Measurements from ENCODE around the gene TRAFD1. TPM values are rescaled to one million over a fixed set of nuclear protein-coding genes. Genes with fewer than 3 reads are reported as not detected.

Gene TRAFD1
- polyA plus RNA-seq, 3 donors from 2014 or later = 46.2 to 84.6 (median 79.5) TPM

DNA sequence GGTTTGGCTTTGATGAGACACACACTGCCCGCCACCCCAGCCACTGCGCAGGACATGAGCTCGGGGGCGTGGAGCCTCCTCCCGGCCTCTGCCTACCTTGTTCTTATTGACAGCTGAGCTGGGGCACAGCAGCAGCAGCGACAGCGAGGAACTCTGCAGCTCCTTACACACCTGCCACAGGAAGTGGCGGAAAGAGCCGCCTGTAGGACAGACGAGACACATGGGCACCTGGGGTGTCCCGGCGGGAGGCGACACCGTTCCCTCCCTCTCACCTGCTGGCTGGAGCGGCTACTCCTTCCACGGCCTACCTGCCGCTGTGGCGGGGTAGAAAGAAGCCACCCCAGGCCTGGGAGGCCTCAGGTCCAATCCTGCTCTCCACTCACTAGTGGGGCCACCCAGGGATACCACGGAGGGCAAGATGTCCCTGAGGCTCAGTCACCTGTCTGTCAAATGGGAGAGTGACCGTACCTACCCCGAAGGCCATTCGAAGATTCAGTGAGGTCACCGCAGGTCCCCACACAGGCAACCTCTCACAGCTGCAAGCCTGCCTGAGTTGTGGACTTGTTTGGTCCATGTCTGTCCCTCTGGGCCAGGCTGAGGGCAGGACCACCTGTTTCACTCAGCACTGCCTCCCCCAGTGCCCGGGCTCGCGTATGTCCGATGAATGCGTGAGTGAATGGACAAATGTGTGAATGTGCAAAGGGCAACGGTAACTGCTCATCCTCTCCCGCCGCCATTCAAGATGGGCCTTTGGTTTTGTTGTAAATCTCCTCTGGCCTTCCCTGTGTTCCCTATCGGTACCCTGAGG lies 42.6 kb downstream of the TRAFD1 start:
- H3K4me3 Mint-ChIP-seq = no peak overlapping the region
- H3K9me3 Mint-ChIP-seq = no peaks in the 10 kb centered on the region
- peaks cover 0 to 3% (median 0%) of the 10 kb centered on the region in 3 donors for H3K27me3 Mint-ChIP-seq (ENCODE audit: low read depth in 3 of 3)
- no peak for DNase-seq
- peaks cover 0 to 1% of the 10 kb centered on the region in 2 donors for H3K4me1 Mint-ChIP-seq
- peaks cover 0 to 8% (median 4%) of the 10 kb centered on the region in 3 donors for H3K36me3 Mint-ChIP-seq
- H3K27ac Mint-ChIP-seq = no peak overlapping the region

DNA sequence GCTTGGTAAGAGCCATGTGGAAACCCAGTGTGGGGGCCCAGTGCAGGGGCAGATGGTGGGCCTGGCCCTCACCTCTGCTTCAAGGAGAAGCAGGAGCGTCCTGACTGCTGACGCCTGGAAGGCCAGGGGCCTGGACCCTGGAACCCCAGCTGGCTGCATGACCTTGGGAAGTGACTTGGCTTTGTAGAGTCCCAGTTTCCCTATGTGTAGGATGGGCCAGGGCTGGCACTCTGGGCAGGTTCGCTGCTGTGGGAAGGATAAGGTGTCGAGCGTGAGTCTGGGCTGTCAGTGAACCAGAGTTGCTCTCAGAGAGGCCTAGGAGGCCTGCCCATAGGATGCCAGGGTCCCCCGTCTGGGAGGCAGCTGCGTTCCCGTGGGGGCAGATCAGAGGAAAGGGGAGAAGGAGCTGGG lies 43.2 kb downstream of the TRAFD1 start:
- H3K9me3 Mint-ChIP-seq = no peaks in the 10 kb centered on the region
- H3K4me1 Mint-ChIP-seq = peaks cover 0 to 1% of the 10 kb centered on the region in 2 donors
- no peak overlapping the region for H3K27ac Mint-ChIP-seq
- DNase-seq = no peak
- peaks cover 0 to 3% (median 0%) of the 10 kb centered on the region in 3 donors for H3K27me3 Mint-ChIP-seq (ENCODE audit: low read depth in 3 of 3)
- no peak overlapping the region for H3K4me3 Mint-ChIP-seq
- H3K36me3 Mint-ChIP-seq = peaks cover 0 to 8% (median 4%) of the 10 kb centered on the region in 3 donors

DNA sequence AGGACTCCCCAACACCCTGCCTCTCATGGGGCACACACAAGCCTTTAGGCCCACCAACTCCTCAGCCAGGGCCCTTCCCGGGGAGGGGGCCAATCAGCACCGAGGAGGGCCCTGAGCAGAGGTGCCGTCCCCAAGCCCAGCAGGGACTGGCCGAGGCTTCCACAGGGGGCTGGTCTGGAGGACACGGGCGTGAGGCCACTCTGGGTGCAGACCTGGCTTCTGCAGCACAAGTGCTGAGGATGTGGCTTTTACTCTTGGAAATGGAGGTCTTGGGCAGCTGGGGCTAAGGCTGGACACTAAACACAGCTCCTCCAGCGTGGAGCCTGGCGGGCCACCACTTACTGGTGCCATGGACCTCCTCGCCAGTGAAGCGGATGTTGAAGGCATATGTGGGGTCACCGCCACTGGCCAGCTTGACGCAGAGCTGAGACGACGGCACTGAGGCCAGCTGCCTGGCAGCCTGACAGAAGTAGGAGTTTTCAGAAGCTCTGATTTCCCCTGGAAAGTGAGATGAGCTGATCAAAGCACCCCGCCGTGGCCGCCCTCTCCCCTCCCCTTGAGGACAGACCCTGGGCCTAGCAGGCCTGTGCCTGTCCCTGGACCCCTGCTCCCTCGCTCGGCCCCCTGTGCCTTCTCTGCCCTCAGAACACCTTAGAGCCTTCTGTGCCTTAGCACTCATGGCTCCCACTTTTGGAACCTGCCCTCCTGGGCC lies 44.0 kb downstream of the TRAFD1 start:
- DNase-seq = no peak
- peaks cover 0 to 1% of the 10 kb centered on the region in 2 donors for H3K4me1 Mint-ChIP-seq
- no peaks in the 10 kb centered on the region for H3K9me3 Mint-ChIP-seq
- no peak overlapping the region for H3K4me3 Mint-ChIP-seq
- peaks cover 0 to 8% (median 4%) of the 10 kb centered on the region in 3 donors for H3K36me3 Mint-ChIP-seq
- peak overlapping the region in 1 of 6 donors; percentile 67 for H3K27ac Mint-ChIP-seq
- peaks cover 0 to 3% (median 0%) of the 10 kb centered on the region in 3 donors for H3K27me3 Mint-ChIP-seq (ENCODE audit: low read depth in 3 of 3)

DNA sequence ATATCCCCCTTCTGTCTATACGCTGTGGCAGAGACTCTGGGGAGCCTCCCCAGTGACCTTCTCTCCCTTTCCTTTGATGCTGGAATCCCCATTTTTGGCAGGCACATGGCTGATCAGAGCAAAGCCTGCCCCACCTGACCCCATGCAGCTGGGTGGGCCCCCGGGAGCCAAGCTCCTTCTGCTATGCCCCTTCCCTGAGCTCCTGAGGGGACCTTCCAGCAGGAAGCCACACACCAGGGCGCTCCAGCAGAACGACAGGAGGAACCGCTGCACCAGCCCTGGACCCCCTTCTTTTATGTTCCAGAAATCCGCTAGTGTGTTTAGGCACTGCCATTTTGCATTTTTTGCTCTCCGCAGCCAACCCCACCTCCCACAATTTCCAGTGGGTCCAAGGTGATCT lies 44.6 kb downstream of the TRAFD1 start:
- peaks cover 0 to 1% of the 10 kb centered on the region in 2 donors for H3K4me1 Mint-ChIP-seq
- H3K36me3 Mint-ChIP-seq = peaks cover 0 to 9% (median 4%) of the 10 kb centered on the region in 3 donors
- no peaks in the 10 kb centered on the region for H3K9me3 Mint-ChIP-seq
- no peak overlapping the region for H3K4me3 Mint-ChIP-seq
- peaks cover 0 to 3% (median 0%) of the 10 kb centered on the region in 3 donors for H3K27me3 Mint-ChIP-seq (ENCODE audit: low read depth in 3 of 3)
- no peak for DNase-seq
- peak overlapping the region in 4 of 6 donors; percentile 0 to 67 (median 47) for H3K27ac Mint-ChIP-seq

DNA sequence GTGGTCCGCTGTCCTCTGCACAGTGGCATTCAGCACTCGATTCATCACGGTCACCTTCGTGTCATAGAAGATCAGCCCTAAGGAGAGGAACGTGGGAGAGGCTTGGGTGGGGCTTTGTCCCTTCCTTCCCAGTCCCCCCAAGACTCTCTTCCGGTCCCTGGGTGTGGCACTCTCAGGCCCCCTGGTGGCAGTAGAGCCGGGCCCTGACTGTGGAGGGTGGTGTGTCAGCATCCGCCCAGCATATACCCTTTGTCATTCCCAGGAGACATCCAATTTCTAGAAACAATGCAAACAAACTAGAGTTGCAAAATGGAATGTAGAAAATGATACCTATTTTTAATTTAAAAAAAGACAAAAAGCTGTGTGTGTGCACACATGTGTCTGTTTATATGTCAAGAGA lies 45.0 kb downstream of the TRAFD1 start:
- Mint-ChIP-seq H3K27ac (peak overlapping the region in 3 of 6 donors; percentile 0 to 53 (median 17)), H3K4me1 (peaks cover 0 to 1% of the 10 kb centered on the region in 2 donors), H3K36me3 (peaks cover 3 to 13% (median 8%) of the 10 kb centered on the region in 3 donors), H3K4me3 (no peak overlapping the region), H3K9me3 (no peaks in the 10 kb centered on the region), H3K27me3 (ENCODE audit: low read depth in 3 of 3) (peaks cover 0 to 3% (median 0%) of the 10 kb centered on the region in 3 donors)
- DNase-seq = peak in 1 of 3 donors; percentile 3

DNA sequence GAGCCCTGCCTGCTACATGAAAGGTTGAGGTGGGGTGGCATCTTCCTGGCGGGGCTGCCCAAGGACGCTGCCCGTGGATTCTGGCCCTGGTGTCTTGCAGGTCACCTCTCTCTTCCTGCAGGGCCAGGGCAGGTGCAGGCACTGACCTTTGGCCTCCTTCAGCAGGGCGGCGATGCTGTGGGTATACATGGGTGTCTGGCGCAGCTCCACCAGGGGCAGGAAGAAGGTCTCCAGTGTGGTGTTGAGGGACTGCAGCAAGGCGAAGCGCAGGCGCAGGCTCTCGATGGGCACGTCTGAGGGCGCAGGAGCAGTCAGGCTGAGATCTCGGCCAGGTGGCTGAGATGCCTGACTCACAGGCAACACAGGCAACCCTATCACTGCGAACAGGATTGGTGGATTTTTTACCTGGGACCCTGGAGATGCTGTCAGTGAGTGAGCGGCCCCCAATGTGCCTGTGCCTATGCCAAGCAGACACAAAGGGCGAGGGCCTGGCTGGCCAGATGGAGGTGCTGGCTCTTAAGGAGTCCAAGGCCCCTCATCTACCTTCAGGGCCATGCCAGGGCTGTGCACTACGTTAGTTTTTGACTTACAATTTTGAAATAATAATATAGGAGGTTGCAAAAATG lies 45.7 kb downstream of the TRAFD1 start:
- DNase-seq = no peak
- Mint-ChIP-seq H3K9me3 (no peaks in the 10 kb centered on the region), H3K27ac (no peak overlapping the region), H3K4me1 (peaks cover 0 to 1% of the 10 kb centered on the region in 2 donors), H3K27me3 (ENCODE audit: low read depth in 3 of 3) (peaks cover 0 to 3% (median 0%) of the 10 kb centered on the region in 3 donors), H3K4me3 (no peak overlapping the region), H3K36me3 (peaks cover 4 to 20% (median 12%) of the 10 kb centered on the region in 3 donors)

DNA sequence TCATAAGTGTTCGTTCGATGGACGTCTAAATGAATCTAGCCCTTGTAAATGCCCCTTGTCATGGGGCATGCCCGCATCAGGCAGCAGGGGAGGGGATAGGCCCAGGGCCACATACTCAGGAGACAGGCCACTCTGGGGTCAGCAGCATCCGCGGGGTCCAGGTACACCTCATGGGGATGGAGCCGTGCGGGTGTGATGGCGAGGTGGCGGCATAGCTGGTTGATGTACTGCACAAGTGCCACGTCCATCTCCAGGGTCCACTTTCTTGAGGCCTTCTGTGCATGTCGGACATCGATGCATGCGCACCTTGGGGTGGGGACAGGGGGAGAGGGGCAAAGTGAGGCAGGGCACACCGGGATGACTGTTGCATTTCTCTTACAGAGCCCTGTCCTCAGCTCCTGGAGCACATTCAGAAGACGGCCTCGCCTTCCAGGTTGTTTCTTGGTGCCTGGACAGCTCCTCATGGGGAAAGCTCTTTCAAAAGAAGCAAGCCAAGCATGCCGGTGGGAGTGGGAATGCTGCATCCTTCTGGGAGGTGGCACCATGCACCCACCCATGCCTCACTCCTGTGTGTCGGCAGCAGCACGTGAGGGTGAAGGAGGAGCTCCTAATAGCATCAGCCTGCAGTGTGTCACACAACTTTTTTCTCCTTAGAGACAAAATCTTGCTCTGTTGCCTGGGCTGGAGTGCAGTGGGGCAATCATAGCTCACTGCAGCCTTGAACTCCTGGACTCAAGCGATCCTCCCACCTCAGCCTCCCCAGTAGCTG lies 47.4 kb downstream of the TRAFD1 start:
- Mint-ChIP-seq H3K27me3 (ENCODE audit: low read depth in 3 of 3) (peaks cover 0 to 2% (median 0%) of the 10 kb centered on the region in 3 donors), H3K27ac (no peak overlapping the region), H3K4me3 (no peak overlapping the region), H3K9me3 (no peaks in the 10 kb centered on the region), H3K4me1 (peaks cover 0 to 1% of the 10 kb centered on the region in 2 donors), H3K36me3 (peaks cover 9 to 25% (median 19%) of the 10 kb centered on the region in 3 donors)
- DNase-seq = no peak

DNA sequence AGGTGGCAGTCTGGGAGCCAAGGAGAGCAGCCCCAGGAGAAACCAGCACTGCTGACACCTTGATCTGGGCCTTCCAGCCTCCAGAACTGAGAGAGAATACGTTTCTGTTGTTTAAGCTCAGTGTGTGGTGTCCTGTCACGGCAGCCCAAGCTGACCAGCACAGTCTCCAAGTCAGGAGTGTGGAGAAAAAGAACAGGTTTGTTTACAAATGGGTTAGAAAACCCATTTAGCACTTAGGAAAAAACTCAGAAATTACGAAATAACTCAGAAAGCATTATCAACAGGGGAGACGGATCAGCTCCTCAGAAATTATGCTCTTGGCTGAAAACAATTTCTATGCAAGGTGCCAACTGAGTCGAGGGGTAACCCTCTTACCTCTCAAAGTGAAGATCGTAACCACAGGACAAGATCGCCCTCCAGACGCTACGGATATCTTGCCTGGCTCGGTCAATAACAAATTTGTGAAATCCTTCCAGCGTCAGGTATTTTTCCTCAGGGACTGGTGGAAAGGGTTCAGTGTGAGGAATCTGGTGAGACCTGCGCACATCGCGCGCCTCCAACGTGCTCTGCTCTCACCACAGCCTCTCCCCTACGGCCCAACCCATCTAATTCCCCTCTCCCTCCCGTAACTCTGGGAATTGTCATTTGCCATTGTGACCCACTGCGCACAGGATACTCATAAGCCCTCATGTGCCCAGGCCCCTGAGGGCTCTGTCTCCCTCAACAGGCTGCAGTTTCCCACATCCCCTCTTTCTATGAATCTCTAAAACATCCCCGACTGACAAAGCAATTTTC lies 50.2 kb downstream of the TRAFD1 start:
- peak overlapping the region in 1 of 6 donors; percentile 25 for H3K27ac Mint-ChIP-seq
- no peaks in the 10 kb centered on the region for H3K4me1 Mint-ChIP-seq
- peaks cover 9 to 23% (median 22%) of the 10 kb centered on the region in 3 donors for H3K36me3 Mint-ChIP-seq
- DNase-seq = no peak
- peaks cover 0 to 2% (median 0%) of the 10 kb centered on the region in 3 donors for H3K27me3 Mint-ChIP-seq (ENCODE audit: low read depth in 3 of 3)
- no peak overlapping the region for H3K4me3 Mint-ChIP-seq
- no peaks in the 10 kb centered on the region for H3K9me3 Mint-ChIP-seq

DNA sequence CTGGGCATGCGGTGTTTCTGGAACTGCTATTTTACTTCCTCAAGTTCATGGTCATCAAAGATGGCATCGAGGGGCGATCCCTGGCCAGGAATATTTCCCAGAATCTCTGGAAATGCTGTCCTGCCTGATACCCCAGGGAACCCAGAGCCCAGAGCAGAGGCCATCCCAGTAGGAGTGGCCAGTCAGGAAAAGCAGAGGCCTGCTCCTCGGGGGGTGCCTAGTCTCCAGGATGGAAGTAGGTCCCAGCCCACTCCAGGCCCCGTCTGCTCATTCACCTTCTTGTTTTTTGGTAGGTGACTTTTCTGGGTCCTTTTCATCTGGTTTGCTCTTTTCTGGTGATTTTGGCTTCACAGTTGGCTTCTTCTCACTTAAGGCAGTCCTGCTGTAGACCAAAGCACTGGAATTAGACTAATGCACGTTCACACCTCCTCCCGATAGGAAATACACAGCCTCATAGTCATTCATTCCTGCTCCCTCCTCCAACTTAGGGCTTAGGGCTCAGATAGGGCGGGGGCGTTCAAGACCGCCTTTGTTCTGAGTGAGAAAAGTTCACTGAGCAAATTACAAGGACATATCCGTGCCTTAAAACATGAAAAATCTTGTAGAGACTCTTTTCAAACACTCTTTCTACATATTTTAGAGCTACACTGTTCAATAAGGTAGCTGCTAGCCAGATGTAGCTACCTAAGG lies 51.1 kb downstream of the TRAFD1 start:
- Mint-ChIP-seq H3K4me3 (no peak overlapping the region), H3K27me3 (ENCODE audit: low read depth in 3 of 3) (peaks cover 0 to 2% (median 0%) of the 10 kb centered on the region in 3 donors), H3K27ac (no peak overlapping the region), H3K36me3 (peaks cover 9 to 27% (median 26%) of the 10 kb centered on the region in 3 donors), H3K4me1 (no peaks in the 10 kb centered on the region), H3K9me3 (no peaks in the 10 kb centered on the region)
- DNase-seq = no peak

DNA sequence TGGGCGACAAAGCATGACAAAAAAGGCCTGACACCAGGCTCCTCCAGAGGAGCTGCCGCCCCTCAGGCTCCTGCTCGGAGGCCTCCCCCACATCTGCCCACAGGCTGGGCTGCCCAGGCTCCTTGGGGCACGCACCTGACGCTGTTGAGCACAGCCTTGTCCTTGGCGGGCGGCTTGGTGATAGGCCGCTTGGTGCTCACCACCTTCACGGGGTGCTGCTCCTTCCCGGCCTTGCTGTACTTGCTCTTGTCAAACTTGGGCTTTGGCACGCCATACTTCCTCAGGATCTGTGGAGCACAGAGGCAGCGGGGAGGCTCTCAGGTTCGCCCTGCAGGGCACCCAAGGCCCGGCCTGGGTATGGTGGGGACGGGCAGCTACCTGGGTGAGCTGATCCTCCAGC lies 53.4 kb downstream of the TRAFD1 start:
- no peak overlapping the region for H3K27ac Mint-ChIP-seq
- H3K36me3 Mint-ChIP-seq = peaks cover 9 to 26% (median 23%) of the 10 kb centered on the region in 3 donors
- H3K4me1 Mint-ChIP-seq = no peaks in the 10 kb centered on the region
- DNase-seq = no peak
- H3K27me3 Mint-ChIP-seq (ENCODE audit: low read depth in 3 of 3) = peaks cover 0 to 5% (median 0%) of the 10 kb centered on the region in 3 donors
- no peaks in the 10 kb centered on the region for H3K9me3 Mint-ChIP-seq
- H3K4me3 Mint-ChIP-seq = no peak overlapping the region

DNA sequence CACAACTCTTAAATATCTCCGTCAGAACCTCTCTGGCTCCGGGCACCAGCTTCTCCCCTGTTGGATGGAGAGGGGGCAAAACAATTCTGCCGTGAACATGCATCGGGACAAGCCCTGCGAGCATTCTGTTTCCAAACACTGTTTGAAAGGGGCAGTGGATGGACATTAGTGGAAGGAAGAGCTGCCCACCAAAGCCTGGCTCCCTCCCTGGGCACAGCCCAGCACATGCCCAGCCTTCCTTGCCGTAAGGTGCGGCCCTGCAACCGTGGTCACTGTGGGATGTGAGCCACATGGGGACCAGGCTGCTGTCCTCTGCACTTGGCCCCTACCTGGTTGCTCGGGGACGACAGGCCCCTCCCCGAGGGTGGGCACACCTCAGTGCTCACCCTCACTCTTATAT lies 54.0 kb downstream of the TRAFD1 start:
- Mint-ChIP-seq H3K9me3 (no peaks in the 10 kb centered on the region), H3K4me3 (no peak overlapping the region), H3K4me1 (no peaks in the 10 kb centered on the region), H3K36me3 (peaks cover 9 to 29% (median 23%) of the 10 kb centered on the region in 3 donors), H3K27ac (no peak overlapping the region), H3K27me3 (ENCODE audit: low read depth in 3 of 3) (peaks cover 0 to 5% (median 0%) of the 10 kb centered on the region in 3 donors)
- DNase-seq = no peak

DNA sequence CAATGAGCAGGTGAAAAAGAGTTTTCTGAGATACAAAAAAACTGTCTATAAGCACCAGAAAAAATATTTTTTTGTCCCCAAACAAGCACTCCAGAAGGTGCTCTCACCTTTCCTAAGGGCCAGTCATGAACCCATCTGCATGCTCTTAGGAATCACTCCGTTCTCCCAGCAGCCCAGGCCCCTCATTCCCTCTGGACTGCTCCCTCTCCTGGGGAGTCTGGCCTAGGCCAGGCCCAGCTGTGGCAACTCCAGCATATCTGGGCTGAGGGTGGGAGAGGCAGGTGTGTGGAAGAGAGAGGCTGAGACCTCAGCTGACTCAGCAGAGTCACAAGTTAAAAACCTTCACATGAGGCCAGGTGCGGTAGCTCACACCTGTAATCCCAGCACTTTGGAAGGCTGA lies 54.6 kb downstream of the TRAFD1 start:
- Mint-ChIP-seq H3K9me3 (no peaks in the 10 kb centered on the region), H3K27me3 (ENCODE audit: low read depth in 3 of 3) (peaks cover 0 to 5% (median 0%) of the 10 kb centered on the region in 3 donors)

More for the DNA sequence above, 54.6 kb downstream of the TRAFD1 start:
- Mint-ChIP-seq H3K4me1 (no peaks in the 10 kb centered on the region), H3K36me3 (peaks cover 9 to 28% (median 23%) of the 10 kb centered on the region in 3 donors), H3K27ac (peak overlapping the region in 1 of 6 donors; percentile 12), H3K4me3 (no peak overlapping the region)
- no peak for DNase-seq
